H1 (cell line): ENCODE data around the gene IGSF9. TPM values are rescaled to one million over a fixed set of nuclear protein-coding genes. Genes with fewer than 3 reads are reported as not detected.

Source experiments
- CTCF ChIA-PET: fragments of 300-600 bp; sonication (Branson Sonifier 250); formaldehyde crosslinking; loops from one replicate; lab custom pipeline; 2021; ENCODE audit not compliant: partially characterized antibody; lab: Charles Lee
- POLR2A ChIA-PET: fragments of 300-600 bp; sonication (Branson Sonifier 250); formaldehyde crosslinking; loops from one replicate; lab custom pipeline; 2021; ENCODE audit warnings: inconsistent platforms; ENCODE audit not compliant: partially characterized antibody; lab: Charles Lee
- DNase-seq, 2 experiments: peaks; one replicate each; pipeline versions ENCODE4 v3.0.0 to v3.0.0-alpha.2; 2010 to 2022; ENCODE audit warnings: low spot score in 2 of 2, low read depth in 1 of 2, mixed read lengths in 1 of 2
- FAIRE-seq: peaks from 2 replicates; lab custom pipeline; 2011; peaks lifted over from hg19 to GRCh38; lab: Jason Lieb, UNC
- H2AFZ ChIP-seq: 2 replicates; pipeline ENCODE4 v1.8.1; 2012; ENCODE audit warnings: low read length, inconsistent platforms
- H2AK5ac ChIP-seq: 2 replicates; pipeline ENCODE4 v1.6.1; 2013; ENCODE audit warnings: low read depth, low read length
- H2BK120ac ChIP-seq: replicated peaks from 2 replicates; pipeline ENCODE3; 2013; ENCODE audit warnings: low read depth, low read length, inconsistent platforms
- H2BK12ac ChIP-seq: 2 replicates; pipeline ENCODE4 v1.6.1; 2013; ENCODE audit warnings: low read depth, low read length
- H2BK15ac ChIP-seq: 2 replicates; pipeline ENCODE4 v1.6.1; 2013; ENCODE audit warnings: low read length
- H2BK20ac ChIP-seq: 2 replicates; pipeline ENCODE4 v1.6.1; 2013; ENCODE audit warnings: low read length
- H2BK5ac ChIP-seq: 2 replicates; pipeline ENCODE4 v1.6.1; 2013; ENCODE audit warnings: low read depth, low read length
- H3K14ac ChIP-seq: 2 replicates; pipeline ENCODE4 v1.6.1; 2013; ENCODE audit warnings: inconsistent platforms; ENCODE audit not compliant: insufficient read length
- H3K18ac ChIP-seq: 2 replicates; pipeline ENCODE4 v1.6.1; 2013; ENCODE audit warnings: low read length; ENCODE audit errors: extremely low read depth
- H3K23ac ChIP-seq: 2 replicates; pipeline ENCODE4 v1.6.1; 2013; ENCODE audit warnings: inconsistent platforms; ENCODE audit not compliant: insufficient read length
- H3K23me2 ChIP-seq: 2 replicates; pipeline ENCODE4 v1.6.1; 2013; ENCODE audit warnings: low read depth, low read length
- H3K27ac ChIP-seq: 2 replicates; pipeline ENCODE4 v1.6.1; 2011; ENCODE audit warnings: low read depth, low read length, inconsistent platforms
- H3K27me3 ChIP-seq, 4 experiments: replicated peaks in 1 of 4; 1 replicate in 1 of 4; 2 replicates in 3 of 4; pipeline versions ENCODE4 v1.6.1 to v1.8.1; 2011 to 2013; ENCODE audit warnings: low read length in 3 of 4, mild to moderate bottlenecking in 3 of 4, inconsistent platforms in 2 of 4, mixed read lengths in 2 of 4, moderate library complexity in 1 of 4; ENCODE audit not compliant: control insufficient read depth in 3 of 4, insufficient read depth in 3 of 4; ENCODE audit errors: extremely low read depth in 1 of 4
- H3K36me3 ChIP-seq, 4 experiments: 2 replicates each; pipeline versions ENCODE4 v1.6.1 to v1.8.1; 2011 to 2013; ENCODE audit warnings: mild to moderate bottlenecking in 4 of 4, low read length in 3 of 4, moderate library complexity in 2 of 4, control low read depth in 1 of 4, inconsistent platforms in 1 of 4; ENCODE audit not compliant: insufficient read depth in 4 of 4, control insufficient read depth in 2 of 4
- H3K4ac ChIP-seq: replicated peaks from 2 replicates; pipeline ENCODE3; 2013; ENCODE audit warnings: low read length, low read depth, mixed read lengths, inconsistent platforms; ENCODE audit not compliant: insufficient read length
- H3K4me1 ChIP-seq, 4 experiments: replicated peaks in 1 of 4; 1 replicate in 1 of 4; 2 replicates in 3 of 4; pipeline versions ENCODE4 v1.6.1 to v1.8.1; 2011 to 2013; ENCODE audit warnings: low read length in 3 of 4, inconsistent platforms in 2 of 4, mixed read lengths in 1 of 4; ENCODE audit not compliant: insufficient read depth in 4 of 4, control insufficient read depth in 3 of 4
- H3K4me2 ChIP-seq, 2 experiments: 2 replicates each; pipeline versions ENCODE4 v1.6.1 to v1.8.1; 2011 to 2013; ENCODE audit warnings: low read depth in 2 of 2, low read length in 2 of 2, control low read depth in 1 of 2, inconsistent platforms in 1 of 2, mild to moderate bottlenecking in 1 of 2; ENCODE audit not compliant: insufficient read depth in 1 of 2
- H3K4me3 ChIP-seq, 4 experiments: fragments of 200-600, 300-600 bp in 1 of 4; sonication (generic), shearing (Covaris generic), sonication (Bioruptor Twin) in 1 of 4; 2 replicates each; pipeline versions ENCODE4 v1.5.1 to v1.8.1; 2011 to 2016; ENCODE audit warnings: low read length in 4 of 4, low read depth in 3 of 4, control low read depth in 2 of 4, inconsistent platforms in 2 of 4, mild to moderate bottlenecking in 2 of 4, mixed read lengths in 1 of 4, moderate library complexity in 1 of 4; ENCODE audit not compliant: insufficient read depth in 2 of 4; ENCODE audit errors: extremely low read depth in 1 of 4
- H3K56ac ChIP-seq: replicated peaks from 2 replicates; pipeline ENCODE3; 2013; ENCODE audit warnings: low read depth, mild to moderate bottlenecking, mixed read lengths, low read length, inconsistent platforms; ENCODE audit not compliant: insufficient read length
- H3K79me1 ChIP-seq: 2 replicates; pipeline ENCODE4 v1.6.1; 2013; ENCODE audit warnings: low read depth, low read length, control low read depth
- H3K79me2 ChIP-seq, 2 experiments: 2 replicates each; pipeline versions ENCODE4 v1.6.1 to v1.8.1; 2012 to 2013; ENCODE audit warnings: low read length in 2 of 2, mild to moderate bottlenecking in 2 of 2, inconsistent platforms in 1 of 2; ENCODE audit not compliant: insufficient read depth in 2 of 2, control insufficient read depth in 1 of 2
- H3K9ac ChIP-seq, 4 experiments: replicated peaks in 1 of 4; 1 replicate in 1 of 4; 2 replicates in 3 of 4; pipeline versions ENCODE4 v1.6.1 to v1.8.1; 2011 to 2013; ENCODE audit warnings: low read depth in 3 of 4, low read length in 3 of 4, control low read depth in 2 of 4, mild to moderate bottlenecking in 2 of 4, moderate library complexity in 2 of 4, inconsistent platforms in 1 of 4; ENCODE audit errors: extremely low read depth in 1 of 4
- H3K9me3 ChIP-seq, 2 experiments: 2 replicates each; pipeline versions ENCODE4 v1.6.1 to v1.8.1; 2012 to 2013; ENCODE audit warnings: mild to moderate bottlenecking in 2 of 2, moderate library complexity in 2 of 2, control low read depth in 1 of 2, inconsistent platforms in 1 of 2, low read depth in 1 of 2, low read length in 1 of 2, mixed read lengths in 1 of 2; ENCODE audit not compliant: insufficient read depth in 2 of 2
- H4K20me1 ChIP-seq, 2 experiments: replicated peaks in 1 of 2; 2 replicates each; pipeline versions ENCODE3 to v1.8.1; 2011 to 2013; ENCODE audit warnings: inconsistent platforms in 2 of 2, low read length in 2 of 2, mild to moderate bottlenecking in 1 of 2; ENCODE audit not compliant: insufficient read depth in 2 of 2, control insufficient read depth in 1 of 2
- H4K5ac ChIP-seq: 2 replicates; pipeline ENCODE4 v1.6.1; 2013; ENCODE audit warnings: low read length, low read depth, mixed read lengths, inconsistent platforms; ENCODE audit not compliant: insufficient read length
- H4K8ac ChIP-seq: 2 replicates; pipeline ENCODE4 v1.8.0; 2013; ENCODE audit warnings: mild to moderate bottlenecking, moderate library complexity, low read length, inconsistent platforms; ENCODE audit not compliant: insufficient read depth; ENCODE audit errors: extremely low read depth
- H4K91ac ChIP-seq: replicated peaks from 2 replicates; pipeline ENCODE3; 2013; ENCODE audit warnings: low read length, mixed read lengths, inconsistent platforms; ENCODE audit not compliant: insufficient read length
- BRCA1 ChIP-seq: IDR thresholded peaks from 2 replicates; pipeline ENCODE4 v1.6.1; 2012; ENCODE audit warnings: low read depth, low read length, improper control_type of control experiment
- CBX5 ChIP-seq: fragments of 300-800, 300-1000 bp; sonication (generic); IDR thresholded peaks from 2 replicates; pipeline ENCODE4 v1.7.1; 2016; ENCODE audit warnings: antibody characterized with exemption, low read length, low read depth
- CTCF ChIP-seq, 3 experiments: IDR thresholded peaks; 1 replicate in 2 of 3; 2 replicates in 1 of 3; pipeline versions ENCODE4 v1.5.1 to v1.6.1; 2011; ENCODE audit warnings: low read length in 3 of 3, mild to moderate bottlenecking in 3 of 3, inconsistent platforms in 2 of 3, low read depth in 1 of 3, moderate library complexity in 1 of 3; ENCODE audit not compliant: insufficient read depth in 1 of 3; ENCODE audit errors: control extremely low read depth in 1 of 3
- FOSL1 ChIP-seq: IDR thresholded peaks from 2 replicates; pipeline ENCODE4 v1.6.1; 2011; ENCODE audit warnings: mild to moderate bottlenecking, low read depth, low read length, moderate library complexity; ENCODE audit not compliant: insufficient read depth
- GTF2F1 ChIP-seq: IDR thresholded peaks from 2 replicates; pipeline ENCODE4 v1.6.1; 2012; ENCODE audit warnings: low read depth, low read length, improper control_type of control experiment, borderline replicate concordance
- KDM5A ChIP-seq: fragments of 200-600 bp; IDR thresholded peaks from 2 replicates; pipeline ENCODE4 v1.7.1; 2012; ENCODE audit warnings: mild to moderate bottlenecking, low read length, inconsistent platforms, mixed read lengths
- NANOG ChIP-seq: IDR thresholded peaks from 2 replicates; pipeline ENCODE4 v1.6.1; 2011; ENCODE audit warnings: low read length, low read depth, mild to moderate bottlenecking, inconsistent platforms; ENCODE audit not compliant: insufficient read depth, poor library complexity, severe bottlenecking
- NRF1 ChIP-seq: IDR thresholded peaks from 2 replicates; pipeline ENCODE4 v1.6.1; 2011; ENCODE audit warnings: mild to moderate bottlenecking, low read depth, low read length, improper control_type of control experiment
- SIN3A ChIP-seq, 2 experiments: IDR thresholded peaks in 1 of 2; conservative IDR thresholded peaks in 1 of 2; 2 replicates each; pipeline ENCODE4 v1.6.1; 2011 to 2012; ENCODE audit warnings: low read length in 2 of 2, improper control_type of control experiment in 1 of 2, low read depth in 1 of 2, mild to moderate bottlenecking in 1 of 2
- TAF7 ChIP-seq: optimal IDR thresholded peaks from 2 replicates; pipeline ENCODE3; 2011; ENCODE audit warnings: low read depth, mild to moderate bottlenecking, inconsistent platforms, low read length, moderate library complexity, borderline replicate concordance
- TEAD4 ChIP-seq: IDR thresholded peaks from 2 replicates; pipeline ENCODE4 v1.6.1; 2012; ENCODE audit warnings: low read depth, low read length, inconsistent platforms, mixed read lengths
- WGBS, 2 experiments: shearing (Covaris generic) in 1 of 2; methylation state at CpG; one replicate each; pipeline versions ENCODE4 v1.1.6 to v1.1.7; 2013 to 2015; ENCODE audit warnings: low lambda C conversion rate in 2 of 2, mixed read lengths in 2 of 2, inconsistent platforms in 1 of 2, low coverage in 1 of 2, missing lambda C conversion rate in 1 of 2; ENCODE audit not compliant: insufficient replicate concordance in 2 of 2, insufficient coverage in 1 of 2, insufficient read length in 1 of 2; ENCODE audit errors: extremely low coverage in 1 of 2, missing lambda C conversion rate in 1 of 2; 5-methylcytosine and 5-hydroxymethylcytosine counted together
- polyA plus RNA-seq, 7 experiments: library from polyadenylated mRNA; depleted of rRNA in 3 of 7; stranded (reverse) in 5 of 7; unstranded in 2 of 7; fragments of >200 nt in 5 of 7; fragments of 200-250 nt in 2 of 7; gene quantifications; 1 replicate in 5 of 7; 2 replicates in 1 of 7; 4 replicates in 1 of 7; pipeline versions ENCODE4 v1.2.1 to v1.2.3, GENCODE V29; 2011 to 2013; ENCODE audit warnings: missing spikeins in 2 of 7, mixed read lengths in 2 of 7
- total RNA-seq: library from RNA; stranded (reverse); fragmentation: NEBNext Ultra II Directional; extraction: Animal tissue kit (Norgen Biotek cat#: 25700); gene quantifications from 2 replicates; pipeline ENCODE4 v1.2.1, GENCODE V29; 2021

IGSF9 gene
- total and polyA plus RNA-seq, 2 of the 8 experiments (the other 6 are each of a cell fraction or from before 2014, with no cell fraction given), result 10.9 to 28.1 TPM

GRCh38 chr1:159964144-159964543, 18.7 kb upstream of the IGSF9 start:
- no peak overlapping the region for H3K18ac ChIP-seq
- no peak overlapping the region for H3K14ac ChIP-seq
- H3K4me2 ChIP-seq, result no peak overlapping the region
- H4K8ac ChIP-seq, result no peak overlapping the region
- no peak overlapping the region for H2BK20ac ChIP-seq
- H2BK120ac ChIP-seq, result no peak overlapping the region
- no peak overlapping the region for H2BK12ac ChIP-seq
- no peak overlapping the region for H3K4ac ChIP-seq
- no peak overlapping the region for H2BK5ac ChIP-seq
- H4K5ac ChIP-seq, result no peak overlapping the region
- H2AFZ ChIP-seq, result 0 out of 2 replicates have a peak overlapping the region, but pooled peaks have one; percentile 24
- H3K23ac ChIP-seq, result no peak overlapping the region
- no peaks in the 10 kb centered on the region for H3K36me3 ChIP-seq
- H3K27ac ChIP-seq, result no peak overlapping the region
- CTCF ChIA-PET, result interaction anchor here (1.1 to 2.6 kb wide), 6 partner anchors 10 to 83 kb away, joined by 3 to 9 read pairs (median 6); partner anchors contain the start of gene SLAMF9
- H2BK15ac ChIP-seq, result no peak overlapping the region
- H3K9me3 ChIP-seq, result no peaks in the 10 kb centered on the region
- POLR2A ChIA-PET, result interaction anchor here (1.4 to 1.9 kb wide), 3 partner anchors 11 to 20 kb away, joined by 3 to 5 read pairs (median 3); no protein-coding TSS in a partner anchor
- H4K91ac ChIP-seq, result no peak overlapping the region
- 83% methylated on average over 3 of the region's 3 CpGs; no CpG with 5 or more reads in 1 of the 2 experiments for WGBS, 2 experiments
- no peaks in the 10 kb centered on the region for H4K20me1 ChIP-seq
- no peak overlapping the region for H2AK5ac ChIP-seq
- DNase-seq (no peak), FAIRE-seq (no peak)
- no peak overlapping the region for H3K4me3 ChIP-seq
- H3K4me1 ChIP-seq, result no peaks in the 10 kb centered on the region; a peak in 1 of 7 replicates
- no peak overlapping the region for H3K9ac ChIP-seq
- no peaks in the 10 kb centered on the region for H3K23me2 ChIP-seq
- no peaks in the 10 kb centered on the region for H3K79me1 ChIP-seq
- H3K56ac ChIP-seq, result no peak overlapping the region
- no peaks in the 10 kb centered on the region for H3K27me3 ChIP-seq
- H3K79me2 ChIP-seq, result no peaks in the 10 kb centered on the region
- TF ChIP-seq TAF7 (no peak), FOSL1 (no peak), NRF1 (no peak), TEAD4 (no peak), CBX5 (no peak), SIN3A (conservative IDR thresholded peaks at IDR 0.05 in 1 of 2, IDR thresholded peaks at IDR 0.05 in 1 of 2; ENCODE audit: low read depth in 1 of 2, low read length in 2 of 2) (no peak), NANOG (no peak), BRCA1 (no peak), GTF2F1 (no peak), KDM5A (no peak), CTCF (IDR thresholded peaks at IDR 0.05; ENCODE audit: control extremely low read depth in 1 of 3, insufficient read depth in 1 of 3, low read depth in 1 of 3, low read length in 3 of 3) (no peak)
